Measurements from ENCODE around the gene TUFM.

The TUFM gene

DNA sequence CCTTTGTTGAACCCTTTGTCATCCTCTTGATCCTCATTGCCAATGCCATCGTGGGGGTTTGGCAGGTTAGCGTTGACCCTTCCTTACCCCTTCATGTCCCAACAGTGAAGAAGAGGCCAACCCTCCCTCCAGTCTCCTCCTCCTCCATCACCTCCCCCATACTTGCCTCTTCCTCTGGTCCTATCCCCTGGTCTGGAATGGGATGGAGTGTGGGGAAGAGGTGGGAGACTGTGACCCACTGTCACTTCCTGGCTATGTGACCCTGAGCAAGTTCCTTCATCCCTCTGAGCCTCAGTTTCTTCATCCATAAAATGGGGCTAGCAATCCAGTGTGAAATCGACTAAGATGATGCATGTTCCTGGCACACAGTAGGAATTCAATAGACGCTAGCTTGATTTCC lies 34.8 kb upstream of the TUFM start:
- peaks cover 0 to 12% of the 10 kb centered on the region in 2 donors for H3K4me1 ChIP-seq (ENCODE audit: control insufficient read depth in 1 of 2, insufficient read depth in 2 of 2, low read length in 2 of 2)
- no peak overlapping the region for H3K27ac ChIP-seq (ENCODE audit: low read length)

GRCh38 chr16:28880589-28880915 lies 34.4 kb upstream of the TUFM start:
- Histone ChIP-seq H3K36me3 (ENCODE audit: control insufficient read depth in 1 of 2, insufficient read depth in 2 of 2, low read length in 2 of 2) (no peaks in the 10 kb centered on the region), H3K27me3 (ENCODE audit: low read depth, low read length) (no peaks in the 10 kb centered on the region), H3K27ac (ENCODE audit: low read length) (no peak overlapping the region), H3K4me3 (ENCODE audit: low read depth in 1 of 2, low read length in 2 of 2) (peak overlapping the region in 1 of 2 donors; percentile 86), H3K4me1 (ENCODE audit: control insufficient read depth in 1 of 2, insufficient read depth in 2 of 2, low read length in 2 of 2) (peaks cover 0 to 12% of the 10 kb centered on the region in 2 donors), H3K9me3 (ENCODE audit: control insufficient read depth in 1 of 2, low read length in 2 of 2) (no peaks in the 10 kb centered on the region)

More for the DNA sequence above, 34.8 kb upstream of the TUFM start:
- H3K27me3 ChIP-seq (ENCODE audit: low read depth, low read length) = no peaks in the 10 kb centered on the region
- H3K36me3 ChIP-seq (ENCODE audit: control insufficient read depth in 1 of 2, insufficient read depth in 2 of 2, low read length in 2 of 2) = no peaks in the 10 kb centered on the region
- H3K9me3 ChIP-seq (ENCODE audit: control insufficient read depth in 1 of 2, low read length in 2 of 2) = no peaks in the 10 kb centered on the region
- H3K4me3 ChIP-seq (ENCODE audit: low read depth in 1 of 2, low read length in 2 of 2) = no peak overlapping the region

- Histone ChIP-seq H3K27ac (ENCODE audit: low read length) (no peak overlapping the region), H3K9me3 (ENCODE audit: control insufficient read depth in 1 of 2, low read length in 2 of 2) (no peaks in the 10 kb centered on the region), H3K4me3 (ENCODE audit: low read depth in 1 of 2, low read length in 2 of 2) (peak overlapping the region; percentile 74 to 86), H3K36me3 (ENCODE audit: control insufficient read depth in 1 of 2, insufficient read depth in 2 of 2, low read length in 2 of 2) (no peaks in the 10 kb centered on the region), H3K27me3 (ENCODE audit: low read depth, low read length) (no peaks in the 10 kb centered on the region), H3K4me1 (ENCODE audit: control insufficient read depth in 1 of 2, insufficient read depth in 2 of 2, low read length in 2 of 2) (peaks cover 0 to 12% of the 10 kb centered on the region in 2 donors)
Measured at GRCh38 chr16:28879841-28880588, 33.9 kb upstream of the TUFM start.

- Histone ChIP-seq H3K4me3 (ENCODE audit: low read depth in 1 of 2, low read length in 2 of 2) (peak overlapping the region; percentile 74 to 86), H3K9me3 (ENCODE audit: control insufficient read depth in 1 of 2, low read length in 2 of 2) (no peaks in the 10 kb centered on the region), H3K27me3 (ENCODE audit: low read depth, low read length) (no peaks in the 10 kb centered on the region), H3K4me1 (ENCODE audit: control insufficient read depth in 1 of 2, insufficient read depth in 2 of 2, low read length in 2 of 2) (peaks cover 0 to 12% of the 10 kb centered on the region in 2 donors), H3K27ac (ENCODE audit: low read length) (no peak overlapping the region), H3K36me3 (ENCODE audit: control insufficient read depth in 1 of 2, insufficient read depth in 2 of 2, low read length in 2 of 2) (peaks cover 0 to 4% of the 10 kb centered on the region in 2 donors)
Measured at GRCh38 chr16:28879261-28879840, 33.2 kb upstream of the TUFM start.

GRCh38 chr16:28878083-28878926 lies 32.2 kb upstream of the TUFM start, which contains the start of gene ATP2A1:
Gene ATP2A1, plus strand, starts transcription at chr16:28878488. Its CDS starts 184 bp downstream, at chr16:28878672.
- peaks cover 0 to 14% of the 10 kb centered on the region in 2 donors for H3K36me3 ChIP-seq (ENCODE audit: control insufficient read depth in 1 of 2, insufficient read depth in 2 of 2, low read length in 2 of 2)
- no peak within 1 kb of the TSS for H3K27ac ChIP-seq (ENCODE audit: low read length)
- H3K4me3 ChIP-seq (ENCODE audit: low read depth in 1 of 2, low read length in 2 of 2) = peak within 1 kb of the TSS; percentile 74 to 86
- H3K9me3 ChIP-seq (ENCODE audit: control insufficient read depth in 1 of 2, low read length in 2 of 2) = no peaks in the 10 kb centered on the region
- H3K4me1 ChIP-seq (ENCODE audit: control insufficient read depth in 1 of 2, insufficient read depth in 2 of 2, low read length in 2 of 2) = peaks cover 0 to 12% of the 10 kb centered on the region in 2 donors
- no peaks in the 10 kb centered on the region for H3K27me3 ChIP-seq (ENCODE audit: low read depth, low read length)

- Histone ChIP-seq H3K27me3 (ENCODE audit: low read depth, low read length) (no peaks in the 10 kb centered on the region), H3K4me3 (ENCODE audit: low read depth in 1 of 2, low read length in 2 of 2) (no peak overlapping the region), H3K27ac (ENCODE audit: low read length) (no peak overlapping the region), H3K4me1 (ENCODE audit: control insufficient read depth in 1 of 2, insufficient read depth in 2 of 2, low read length in 2 of 2) (peaks cover 0 to 12% of the 10 kb centered on the region in 2 donors), H3K36me3 (ENCODE audit: control insufficient read depth in 1 of 2, insufficient read depth in 2 of 2, low read length in 2 of 2) (peaks cover 0 to 20% of the 10 kb centered on the region in 2 donors), H3K9me3 (ENCODE audit: control insufficient read depth in 1 of 2, low read length in 2 of 2) (no peaks in the 10 kb centered on the region)
Measured at GRCh38 chr16:28877655-28878000, 31.5 kb upstream of the TUFM start.

DNA sequence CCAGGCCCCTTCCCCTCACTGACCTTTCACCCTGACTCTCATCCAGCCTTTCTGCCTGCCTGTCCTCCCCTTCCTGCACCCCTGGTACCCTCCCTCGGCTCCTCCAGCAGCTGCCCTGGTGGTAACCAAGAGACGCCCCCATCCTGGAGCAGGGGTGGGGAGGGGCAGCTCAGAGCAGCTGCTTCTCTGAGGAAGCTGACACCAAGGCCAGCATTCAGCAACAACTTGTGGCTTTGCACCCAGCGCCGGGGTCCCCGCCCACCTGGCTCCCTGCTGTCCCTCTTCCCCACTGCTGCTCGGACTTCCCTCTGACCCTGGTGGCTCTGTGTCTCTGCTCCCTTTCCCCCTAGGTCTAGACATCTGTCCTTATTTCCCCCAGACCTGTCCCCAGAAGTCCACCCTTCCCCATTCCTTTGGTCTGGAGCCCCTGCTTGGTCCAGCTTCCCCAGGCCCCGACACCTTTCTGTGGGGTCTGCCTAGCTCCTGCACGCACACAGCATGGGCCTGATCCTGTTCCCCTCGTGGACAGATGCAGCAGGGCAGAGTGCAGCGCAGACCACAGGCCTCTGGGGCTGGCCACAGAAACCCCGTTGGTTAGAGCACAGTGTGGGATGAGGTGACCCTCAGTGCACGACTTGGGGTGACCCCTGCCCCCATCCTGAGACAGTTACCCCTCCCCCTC lies 31.0 kb upstream of the TUFM start:
- H3K27ac ChIP-seq (ENCODE audit: low read length) = no peak overlapping the region
- H3K27me3 ChIP-seq (ENCODE audit: low read depth, low read length) = no peaks in the 10 kb centered on the region
- H3K36me3 ChIP-seq (ENCODE audit: control insufficient read depth in 1 of 2, insufficient read depth in 2 of 2, low read length in 2 of 2) = peaks cover 0 to 26% of the 10 kb centered on the region in 2 donors
- H3K9me3 ChIP-seq (ENCODE audit: control insufficient read depth in 1 of 2, low read length in 2 of 2) = no peaks in the 10 kb centered on the region
- H3K4me3 ChIP-seq (ENCODE audit: low read depth in 1 of 2, low read length in 2 of 2) = no peak overlapping the region
- H3K4me1 ChIP-seq (ENCODE audit: control insufficient read depth in 1 of 2, insufficient read depth in 2 of 2, low read length in 2 of 2) = peaks cover 0 to 12% of the 10 kb centered on the region in 2 donors

DNA sequence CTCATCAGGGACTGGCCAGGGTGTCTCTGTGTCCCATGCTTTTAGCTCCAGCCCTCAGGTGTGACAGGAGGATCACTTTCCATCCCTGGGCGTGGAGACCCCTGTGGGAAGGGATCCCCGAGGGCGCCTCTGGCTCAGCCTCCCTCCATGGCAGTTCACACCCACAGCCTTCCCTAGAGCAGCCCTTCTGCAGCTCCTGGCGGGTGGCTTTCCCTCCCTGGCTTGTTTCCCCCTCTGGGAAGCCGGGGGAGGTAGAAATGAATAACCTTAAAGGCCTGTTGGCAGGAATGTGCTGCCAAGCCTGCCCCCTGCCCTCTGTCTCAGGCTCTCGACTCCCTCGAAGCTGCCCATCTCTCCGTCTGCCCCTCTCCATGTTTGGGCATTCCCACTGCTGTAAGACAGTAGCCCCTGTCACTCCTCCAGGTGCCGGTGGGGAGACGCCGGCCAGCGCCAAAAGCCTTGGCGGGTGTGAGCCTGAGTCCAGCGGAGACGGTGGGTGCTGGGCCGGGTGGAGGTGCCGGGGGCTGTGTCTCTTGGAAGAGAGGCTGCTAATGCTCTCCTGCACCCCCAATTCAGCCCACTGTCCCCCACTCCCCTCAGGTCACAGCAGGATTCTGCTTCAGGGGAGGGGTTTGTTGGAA lies 30.0 kb upstream of the TUFM start:
- Histone ChIP-seq H3K9me3 (ENCODE audit: control insufficient read depth in 1 of 2, low read length in 2 of 2) (no peaks in the 10 kb centered on the region), H3K27ac (ENCODE audit: low read length) (no peak overlapping the region), H3K4me3 (ENCODE audit: low read depth in 1 of 2, low read length in 2 of 2) (no peak overlapping the region), H3K27me3 (ENCODE audit: low read depth, low read length) (no peaks in the 10 kb centered on the region), H3K36me3 (ENCODE audit: control insufficient read depth in 1 of 2, insufficient read depth in 2 of 2, low read length in 2 of 2) (peaks cover 3 to 35% of the 10 kb centered on the region in 2 donors), H3K4me1 (ENCODE audit: control insufficient read depth in 1 of 2, insufficient read depth in 2 of 2, low read length in 2 of 2) (peaks cover 0 to 12% of the 10 kb centered on the region in 2 donors)

GRCh38 chr16:28875134-28876018 lies 29.2 kb upstream of the TUFM start:
- H3K4me3 ChIP-seq (ENCODE audit: low read depth in 1 of 2, low read length in 2 of 2) = no peak overlapping the region
- no peaks in the 10 kb centered on the region for H3K27me3 ChIP-seq (ENCODE audit: low read depth, low read length)
- H3K27ac ChIP-seq (ENCODE audit: low read length) = no peak overlapping the region
- H3K9me3 ChIP-seq (ENCODE audit: control insufficient read depth in 1 of 2, low read length in 2 of 2) = no peaks in the 10 kb centered on the region
- H3K4me1 ChIP-seq (ENCODE audit: control insufficient read depth in 1 of 2, insufficient read depth in 2 of 2, low read length in 2 of 2) = peaks cover 0 to 10% of the 10 kb centered on the region in 2 donors
- peaks cover 4 to 42% of the 10 kb centered on the region in 2 donors for H3K36me3 ChIP-seq (ENCODE audit: control insufficient read depth in 1 of 2, insufficient read depth in 2 of 2, low read length in 2 of 2)

DNA sequence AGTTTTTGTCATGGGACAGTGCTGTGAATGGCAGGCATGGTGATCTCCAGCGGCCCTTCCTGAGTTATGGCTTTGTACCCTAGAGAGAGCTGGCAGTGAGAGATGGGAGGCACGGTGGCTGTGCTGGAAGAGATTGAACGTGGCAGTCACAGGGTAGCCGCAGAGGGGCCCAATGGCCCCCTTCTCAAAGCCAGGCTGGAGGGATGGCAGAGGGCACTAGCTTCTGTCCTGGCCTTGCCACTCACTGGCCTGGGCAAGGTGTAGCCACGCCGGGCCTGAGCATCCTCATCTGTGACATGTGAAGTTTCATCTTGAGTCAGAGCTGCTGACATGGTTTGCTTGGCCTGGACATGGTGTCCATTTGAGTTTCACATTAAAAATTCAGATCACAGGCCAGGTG lies 28.3 kb upstream of the TUFM start:
- Histone ChIP-seq H3K27ac (ENCODE audit: low read length) (no peak overlapping the region), H3K4me1 (ENCODE audit: control insufficient read depth in 1 of 2, insufficient read depth in 2 of 2, low read length in 2 of 2) (peaks cover 0 to 4% of the 10 kb centered on the region in 2 donors), H3K4me3 (ENCODE audit: low read depth in 1 of 2, low read length in 2 of 2) (no peak overlapping the region), H3K36me3 (ENCODE audit: control insufficient read depth in 1 of 2, insufficient read depth in 2 of 2, low read length in 2 of 2) (peaks cover 13 to 51% of the 10 kb centered on the region in 2 donors), H3K27me3 (ENCODE audit: low read depth, low read length) (no peaks in the 10 kb centered on the region), H3K9me3 (ENCODE audit: control insufficient read depth in 1 of 2, low read length in 2 of 2) (no peaks in the 10 kb centered on the region)

Data from muscle layer of duodenum (tissue), 2 donors.